H1 (cell line): ENCODE results near the gene SLC25A26. TPM values are rescaled to one million over a fixed set of nuclear protein-coding genes. Genes with fewer than 3 reads are reported as not detected.

Experiments
- CTCF ChIA-PET: fragments of 300-600 bp; sonication (Branson Sonifier 250); formaldehyde crosslinking; loops from one replicate; lab custom pipeline; 2021; ENCODE audit not compliant: partially characterized antibody; lab: Charles Lee
- POLR2A ChIA-PET: fragments of 300-600 bp; sonication (Branson Sonifier 250); formaldehyde crosslinking; loops from one replicate; lab custom pipeline; 2021; ENCODE audit warnings: inconsistent platforms; ENCODE audit not compliant: partially characterized antibody; lab: Charles Lee
- DNase-seq, 2 experiments: peaks; one replicate each; pipeline versions ENCODE4 v3.0.0 to v3.0.0-alpha.2; 2010 to 2022; ENCODE audit warnings: low spot score in 2 of 2, low read depth in 1 of 2, mixed read lengths in 1 of 2
- FAIRE-seq: peaks from 2 replicates; lab custom pipeline; 2011; peaks lifted over from hg19 to GRCh38; lab: Jason Lieb, UNC
- H2AFZ ChIP-seq: 2 replicates; pipeline ENCODE4 v1.8.1; 2012; ENCODE audit warnings: low read length, inconsistent platforms
- H2AK5ac ChIP-seq: 2 replicates; pipeline ENCODE4 v1.6.1; 2013; ENCODE audit warnings: low read depth, low read length
- H2BK120ac ChIP-seq: replicated peaks from 2 replicates; pipeline ENCODE3; 2013; ENCODE audit warnings: low read depth, low read length, inconsistent platforms
- H2BK12ac ChIP-seq: 2 replicates; pipeline ENCODE4 v1.6.1; 2013; ENCODE audit warnings: low read depth, low read length
- H2BK15ac ChIP-seq: 2 replicates; pipeline ENCODE4 v1.6.1; 2013; ENCODE audit warnings: low read length
- H2BK20ac ChIP-seq: 2 replicates; pipeline ENCODE4 v1.6.1; 2013; ENCODE audit warnings: low read length
- H2BK5ac ChIP-seq: 2 replicates; pipeline ENCODE4 v1.6.1; 2013; ENCODE audit warnings: low read depth, low read length
- H3K14ac ChIP-seq: 2 replicates; pipeline ENCODE4 v1.6.1; 2013; ENCODE audit warnings: inconsistent platforms; ENCODE audit not compliant: insufficient read length
- H3K18ac ChIP-seq: 2 replicates; pipeline ENCODE4 v1.6.1; 2013; ENCODE audit warnings: low read length; ENCODE audit errors: extremely low read depth
- H3K23ac ChIP-seq: 2 replicates; pipeline ENCODE4 v1.6.1; 2013; ENCODE audit warnings: inconsistent platforms; ENCODE audit not compliant: insufficient read length
- H3K23me2 ChIP-seq: 2 replicates; pipeline ENCODE4 v1.6.1; 2013; ENCODE audit warnings: low read depth, low read length
- H3K27ac ChIP-seq: 2 replicates; pipeline ENCODE4 v1.6.1; 2011; ENCODE audit warnings: low read depth, low read length, inconsistent platforms
- H3K27me3 ChIP-seq, 4 experiments: replicated peaks in 1 of 4; 1 replicate in 1 of 4; 2 replicates in 3 of 4; pipeline versions ENCODE4 v1.6.1 to v1.8.1; 2011 to 2013; ENCODE audit warnings: low read length in 3 of 4, mild to moderate bottlenecking in 3 of 4, inconsistent platforms in 2 of 4, mixed read lengths in 2 of 4, moderate library complexity in 1 of 4; ENCODE audit not compliant: control insufficient read depth in 3 of 4, insufficient read depth in 3 of 4; ENCODE audit errors: extremely low read depth in 1 of 4
- H3K36me3 ChIP-seq, 4 experiments: 2 replicates each; pipeline versions ENCODE4 v1.6.1 to v1.8.1; 2011 to 2013; ENCODE audit warnings: mild to moderate bottlenecking in 4 of 4, low read length in 3 of 4, moderate library complexity in 2 of 4, control low read depth in 1 of 4, inconsistent platforms in 1 of 4; ENCODE audit not compliant: insufficient read depth in 4 of 4, control insufficient read depth in 2 of 4
- H3K4ac ChIP-seq: replicated peaks from 2 replicates; pipeline ENCODE3; 2013; ENCODE audit warnings: low read length, low read depth, mixed read lengths, inconsistent platforms; ENCODE audit not compliant: insufficient read length
- H3K4me1 ChIP-seq, 4 experiments: replicated peaks in 1 of 4; 1 replicate in 1 of 4; 2 replicates in 3 of 4; pipeline versions ENCODE4 v1.6.1 to v1.8.1; 2011 to 2013; ENCODE audit warnings: low read length in 3 of 4, inconsistent platforms in 2 of 4, mixed read lengths in 1 of 4; ENCODE audit not compliant: insufficient read depth in 4 of 4, control insufficient read depth in 3 of 4
- H3K4me2 ChIP-seq, 2 experiments: 2 replicates each; pipeline versions ENCODE4 v1.6.1 to v1.8.1; 2011 to 2013; ENCODE audit warnings: low read depth in 2 of 2, low read length in 2 of 2, control low read depth in 1 of 2, inconsistent platforms in 1 of 2, mild to moderate bottlenecking in 1 of 2; ENCODE audit not compliant: insufficient read depth in 1 of 2
- H3K4me3 ChIP-seq, 4 experiments: fragments of 200-600, 300-600 bp in 1 of 4; sonication (generic), shearing (Covaris generic), sonication (Bioruptor Twin) in 1 of 4; 2 replicates each; pipeline versions ENCODE4 v1.5.1 to v1.8.1; 2011 to 2016; ENCODE audit warnings: low read length in 4 of 4, low read depth in 3 of 4, control low read depth in 2 of 4, inconsistent platforms in 2 of 4, mild to moderate bottlenecking in 2 of 4, mixed read lengths in 1 of 4, moderate library complexity in 1 of 4; ENCODE audit not compliant: insufficient read depth in 2 of 4; ENCODE audit errors: extremely low read depth in 1 of 4
- H3K56ac ChIP-seq: replicated peaks from 2 replicates; pipeline ENCODE3; 2013; ENCODE audit warnings: low read depth, mild to moderate bottlenecking, mixed read lengths, low read length, inconsistent platforms; ENCODE audit not compliant: insufficient read length
- H3K79me1 ChIP-seq: 2 replicates; pipeline ENCODE4 v1.6.1; 2013; ENCODE audit warnings: low read depth, low read length, control low read depth
- H3K79me2 ChIP-seq, 2 experiments: 2 replicates each; pipeline versions ENCODE4 v1.6.1 to v1.8.1; 2012 to 2013; ENCODE audit warnings: low read length in 2 of 2, mild to moderate bottlenecking in 2 of 2, inconsistent platforms in 1 of 2; ENCODE audit not compliant: insufficient read depth in 2 of 2, control insufficient read depth in 1 of 2
- H3K9ac ChIP-seq, 4 experiments: replicated peaks in 1 of 4; 1 replicate in 1 of 4; 2 replicates in 3 of 4; pipeline versions ENCODE4 v1.6.1 to v1.8.1; 2011 to 2013; ENCODE audit warnings: low read depth in 3 of 4, low read length in 3 of 4, control low read depth in 2 of 4, mild to moderate bottlenecking in 2 of 4, moderate library complexity in 2 of 4, inconsistent platforms in 1 of 4; ENCODE audit errors: extremely low read depth in 1 of 4
- H3K9me3 ChIP-seq, 2 experiments: 2 replicates each; pipeline versions ENCODE4 v1.6.1 to v1.8.1; 2012 to 2013; ENCODE audit warnings: mild to moderate bottlenecking in 2 of 2, moderate library complexity in 2 of 2, control low read depth in 1 of 2, inconsistent platforms in 1 of 2, low read depth in 1 of 2, low read length in 1 of 2, mixed read lengths in 1 of 2; ENCODE audit not compliant: insufficient read depth in 2 of 2
- H4K20me1 ChIP-seq, 2 experiments: replicated peaks in 1 of 2; 2 replicates each; pipeline versions ENCODE3 to v1.8.1; 2011 to 2013; ENCODE audit warnings: inconsistent platforms in 2 of 2, low read length in 2 of 2, mild to moderate bottlenecking in 1 of 2; ENCODE audit not compliant: insufficient read depth in 2 of 2, control insufficient read depth in 1 of 2
- H4K5ac ChIP-seq: 2 replicates; pipeline ENCODE4 v1.6.1; 2013; ENCODE audit warnings: low read length, low read depth, mixed read lengths, inconsistent platforms; ENCODE audit not compliant: insufficient read length
- H4K8ac ChIP-seq: 2 replicates; pipeline ENCODE4 v1.8.0; 2013; ENCODE audit warnings: mild to moderate bottlenecking, moderate library complexity, low read length, inconsistent platforms; ENCODE audit not compliant: insufficient read depth; ENCODE audit errors: extremely low read depth
- H4K91ac ChIP-seq: replicated peaks from 2 replicates; pipeline ENCODE3; 2013; ENCODE audit warnings: low read length, mixed read lengths, inconsistent platforms; ENCODE audit not compliant: insufficient read length
- BCL11A ChIP-seq, 2 experiments: IDR thresholded peaks; one replicate each; pipeline ENCODE4 v1.6.1; 2011; ENCODE audit warnings: low read depth in 2 of 2, low read length in 2 of 2, mild to moderate bottlenecking in 2 of 2
- CBX5 ChIP-seq: fragments of 300-800, 300-1000 bp; sonication (generic); IDR thresholded peaks from 2 replicates; pipeline ENCODE4 v1.7.1; 2016; ENCODE audit warnings: antibody characterized with exemption, low read length, low read depth
- EP300 ChIP-seq, 2 experiments: IDR thresholded peaks; 1 replicate in 1 of 2; 2 replicates in 1 of 2; pipeline ENCODE4 v1.6.1; 2011 to 2012; ENCODE audit warnings: low read depth in 2 of 2, low read length in 2 of 2, mild to moderate bottlenecking in 2 of 2, borderline replicate concordance in 1 of 2, inconsistent platforms in 1 of 2, moderate library complexity in 1 of 2
- POU5F1 ChIP-seq: IDR thresholded peaks from 2 replicates; pipeline ENCODE4 v1.6.1; 2011; ENCODE audit warnings: low read depth, mild to moderate bottlenecking, low read length, moderate library complexity
- WGBS, 2 experiments: shearing (Covaris generic) in 1 of 2; methylation state at CpG; one replicate each; pipeline versions ENCODE4 v1.1.6 to v1.1.7; 2013 to 2015; ENCODE audit warnings: low lambda C conversion rate in 2 of 2, mixed read lengths in 2 of 2, inconsistent platforms in 1 of 2, low coverage in 1 of 2, missing lambda C conversion rate in 1 of 2; ENCODE audit not compliant: insufficient replicate concordance in 2 of 2, insufficient coverage in 1 of 2, insufficient read length in 1 of 2; ENCODE audit errors: extremely low coverage in 1 of 2, missing lambda C conversion rate in 1 of 2; 5-methylcytosine and 5-hydroxymethylcytosine counted together
- polyA plus RNA-seq, 7 experiments: library from polyadenylated mRNA; depleted of rRNA in 3 of 7; stranded (reverse) in 5 of 7; unstranded in 2 of 7; fragments of >200 nt in 5 of 7; fragments of 200-250 nt in 2 of 7; gene quantifications; 1 replicate in 5 of 7; 2 replicates in 1 of 7; 4 replicates in 1 of 7; pipeline versions ENCODE4 v1.2.1 to v1.2.3, GENCODE V29; 2011 to 2013; ENCODE audit warnings: missing spikeins in 2 of 7, mixed read lengths in 2 of 7
- total RNA-seq: library from RNA; stranded (reverse); fragmentation: NEBNext Ultra II Directional; extraction: Animal tissue kit (Norgen Biotek cat#: 25700); gene quantifications from 2 replicates; pipeline ENCODE4 v1.2.1, GENCODE V29; 2021
- TF ChIP-seq, protein P1 (sequence below), 3 experiments: IDR thresholded peaks; 1 replicate in 2 of 3; 2 replicates in 1 of 3; pipeline versions ENCODE4 v1.5.1 to v1.6.1; 2011; ENCODE audit warnings: low read length in 3 of 3, mild to moderate bottlenecking in 3 of 3, inconsistent platforms in 2 of 3, low read depth in 1 of 3, moderate library complexity in 1 of 3; ENCODE audit not compliant: insufficient read depth in 1 of 3; ENCODE audit errors: control extremely low read depth in 1 of 3
- TF ChIP-seq, protein P2 (sequence below): IDR thresholded peaks from 2 replicates; pipeline ENCODE4 v1.6.1; 2011; ENCODE audit warnings: low read length, improper control_type of control experiment

The SLC25A26 gene
- total and polyA plus RNA-seq, 2 of the 8 experiments (the other 6 are each of a cell fraction or from before 2014, with no cell fraction given): 30.0 to 37.0 TPM

DNA sequence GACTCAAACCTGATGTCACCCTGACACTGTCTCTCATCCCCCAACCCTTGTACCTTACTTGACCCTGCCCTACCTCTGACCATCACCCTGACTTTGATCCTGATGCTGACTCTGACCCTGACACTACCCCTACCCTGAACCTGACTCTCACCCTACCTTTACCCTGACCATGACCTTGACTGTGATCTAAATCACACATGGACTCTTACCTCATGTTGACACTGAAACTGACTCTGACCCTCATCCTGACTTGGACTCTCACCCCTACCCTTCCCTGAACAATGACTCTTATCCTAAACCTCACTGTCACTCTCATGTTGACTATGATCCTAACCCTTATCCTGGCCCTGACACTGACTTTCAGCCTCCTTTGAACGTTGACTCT lies 21.7 kb upstream of the SLC25A26 start:
- Histone ChIP-seq H4K91ac (no peak overlapping the region), H2BK120ac (no peak overlapping the region), H3K36me3 (no peaks in the 10 kb centered on the region), H3K4me1 (peaks cover 0 to 2% (median 0%) of the 10 kb centered on the region in 4 experiments; a peak in 2 of 7 replicates), H3K4ac (no peak overlapping the region), H2BK15ac (peak overlapping the region; percentile 82; the same call in 1 of the 2 replicates), H3K4me3 (no peak overlapping the region), H3K18ac (no peak overlapping the region), H3K9ac (no peak overlapping the region), H2AK5ac (peak overlapping the region; percentile 32; the same call in 1 of the 2 replicates), H2BK12ac (peak overlapping the region; percentile 78; the same call in 1 of the 2 replicates), H4K8ac (no peak overlapping the region), H2BK5ac (no peak overlapping the region), H3K14ac (no peak overlapping the region), H2AFZ (no peak overlapping the region), H3K79me2 (no peaks in the 10 kb centered on the region), H2BK20ac (no peak overlapping the region; the same call in 1 of the 2 replicates), H3K9me3 (no peaks in the 10 kb centered on the region), H4K5ac (no peak overlapping the region), H3K27me3 (no peaks in the 10 kb centered on the region; a peak in 1 of 7 replicates), H3K23me2 (peaks cover 4% of the 10 kb centered on the region), H3K79me1 (no peaks in the 10 kb centered on the region; the same call in 1 of the 2 replicates), H4K20me1 (peaks cover 0 to 1% of the 10 kb centered on the region in 2 experiments), H3K23ac (no peak overlapping the region)
- no peak for FAIRE-seq
- CTCF ChIA-PET: interaction anchor here (1.7 kb wide), 1 partner anchor 62 kb away, joined by 4 read pairs; no protein-coding TSS in a partner anchor
- no peak for DNase-seq
- POLR2A ChIA-PET: no interaction called here
- no peak for TF ChIP-seq BCL11A (IDR thresholded peaks at IDR 0.05; ENCODE audit: low read depth in 2 of 2, low read length in 2 of 2)
- TF ChIP-seq, protein P1, sequence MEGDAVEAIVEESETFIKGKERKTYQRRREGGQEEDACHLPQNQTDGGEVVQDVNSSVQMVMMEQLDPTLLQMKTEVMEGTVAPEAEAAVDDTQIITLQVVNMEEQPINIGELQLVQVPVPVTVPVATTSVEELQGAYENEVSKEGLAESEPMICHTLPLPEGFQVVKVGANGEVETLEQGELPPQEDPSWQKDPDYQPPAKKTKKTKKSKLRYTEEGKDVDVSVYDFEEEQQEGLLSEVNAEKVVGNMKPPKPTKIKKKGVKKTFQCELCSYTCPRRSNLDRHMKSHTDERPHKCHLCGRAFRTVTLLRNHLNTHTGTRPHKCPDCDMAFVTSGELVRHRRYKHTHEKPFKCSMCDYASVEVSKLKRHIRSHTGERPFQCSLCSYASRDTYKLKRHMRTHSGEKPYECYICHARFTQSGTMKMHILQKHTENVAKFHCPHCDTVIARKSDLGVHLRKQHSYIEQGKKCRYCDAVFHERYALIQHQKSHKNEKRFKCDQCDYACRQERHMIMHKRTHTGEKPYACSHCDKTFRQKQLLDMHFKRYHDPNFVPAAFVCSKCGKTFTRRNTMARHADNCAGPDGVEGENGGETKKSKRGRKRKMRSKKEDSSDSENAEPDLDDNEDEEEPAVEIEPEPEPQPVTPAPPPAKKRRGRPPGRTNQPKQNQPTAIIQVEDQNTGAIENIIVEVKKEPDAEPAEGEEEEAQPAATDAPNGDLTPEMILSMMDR (IDR thresholded peaks at IDR 0.05; ENCODE audit: control extremely low read depth in 1 of 3, insufficient read depth in 1 of 3, low read depth in 1 of 3, low read length in 3 of 3): no peak
- TF ChIP-seq EP300 (IDR thresholded peaks at IDR 0.05; ENCODE audit: borderline replicate concordance in 1 of 2, low read depth in 2 of 2, low read length in 2 of 2): no peak
- TF ChIP-seq, protein P2, sequence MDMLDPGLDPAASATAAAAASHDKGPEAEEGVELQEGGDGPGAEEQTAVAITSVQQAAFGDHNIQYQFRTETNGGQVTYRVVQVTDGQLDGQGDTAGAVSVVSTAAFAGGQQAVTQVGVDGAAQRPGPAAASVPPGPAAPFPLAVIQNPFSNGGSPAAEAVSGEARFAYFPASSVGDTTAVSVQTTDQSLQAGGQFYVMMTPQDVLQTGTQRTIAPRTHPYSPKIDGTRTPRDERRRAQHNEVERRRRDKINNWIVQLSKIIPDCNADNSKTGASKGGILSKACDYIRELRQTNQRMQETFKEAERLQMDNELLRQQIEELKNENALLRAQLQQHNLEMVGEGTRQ: no peak
- no peak for TF ChIP-seq POU5F1
- no peak for TF ChIP-seq CBX5
- TF ChIP-seq, all 59 proteins: peak for 0
- 79% methylated on average over 1 of the region's 1 CpG; no CpG with 5 or more reads in 1 of the 2 experiments for WGBS, 2 experiments
- H3K56ac ChIP-seq: no peak overlapping the region
- H3K4me2 ChIP-seq: no peak overlapping the region
- no peak overlapping the region for H3K27ac ChIP-seq
